ENCODE data around the gene ATG13. TPM values are rescaled to one million over a fixed set of nuclear protein-coding genes. Genes with fewer than 3 reads are reported as not detected.
"Not testable (repeated sequence)": the region's sequence is repeated elsewhere in the genome, so short reads cannot be mapped to it uniquely, and the experiment has no call there.

The ATG13 gene
- polyA plus RNA-seq, 1 donor (not counting 4 experiments of a cell fraction or from before 2014, with no cell fraction given) = 33.3 TPM

DNA sequence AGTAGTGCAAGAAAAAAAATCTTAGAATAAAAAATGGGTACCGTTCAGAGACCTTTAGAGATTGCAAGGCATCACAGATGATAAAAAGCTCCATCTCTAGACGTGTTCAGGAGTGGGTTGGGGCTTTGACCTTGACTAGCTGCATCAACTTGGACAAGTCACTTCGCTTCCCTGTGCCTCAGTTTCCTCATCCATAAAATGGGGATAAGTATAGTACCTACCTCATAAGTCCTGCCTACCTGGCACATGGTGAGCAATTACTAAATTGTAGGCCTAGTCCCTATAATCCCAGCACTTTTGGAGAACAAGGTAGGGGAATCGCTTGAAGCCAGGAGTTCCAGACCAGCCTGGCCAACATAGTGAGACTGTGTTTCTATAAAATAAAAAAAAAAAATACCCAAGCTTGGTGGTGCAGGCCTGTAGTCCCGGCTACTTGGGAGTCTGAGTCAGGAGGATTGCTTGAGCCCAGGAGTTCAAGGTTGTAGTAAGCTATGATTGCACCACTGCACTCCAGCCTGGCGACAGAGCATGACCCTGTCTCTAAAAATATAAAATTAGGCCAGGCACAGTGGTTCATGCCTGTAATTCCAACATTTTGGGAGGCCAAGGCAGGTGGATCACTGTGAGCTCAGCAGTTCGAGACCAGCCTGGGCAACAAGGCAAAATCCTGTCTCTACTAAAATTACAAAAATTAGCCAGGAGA, 95.7 kb downstream of the ATG13 start:
- peaks cover 0 to 1% of the 10 kb centered on the region in 2 experiments for H3K36me3 ChIP-seq (ENCODE audit: control insufficient read depth in 2 of 2, extremely low read depth in 1 of 2, insufficient read depth in 2 of 2, low read length in 2 of 2)
- no peaks in the 10 kb centered on the region for H3K9me3 ChIP-seq (ENCODE audit: control insufficient read depth, low read depth, low read length)
- no peak overlapping the region for H3K4me3 ChIP-seq (ENCODE audit: control insufficient read depth in 2 of 3, extremely low read depth in 1 of 3, insufficient read depth in 2 of 3, low read depth in 1 of 3, low read length in 3 of 3)
- dilution Hi-C loops (cut with MboI; ENCODE audit: extremely low pct_ligation_motif_present, low sequenced_read_pairs) = no loop called here
- H2AFZ ChIP-seq (ENCODE audit: control insufficient read depth, low read length) = no peak overlapping the region
- no peaks in the 10 kb centered on the region for H3K9me1 ChIP-seq (ENCODE audit: control insufficient read depth, extremely low read depth, insufficient read depth, low read length)
- no peaks in the 10 kb centered on the region for H4K20me1 ChIP-seq (ENCODE audit: control insufficient read depth, extremely low read depth, insufficient read depth, low read length)
- no peak overlapping the region for H3K4me2 ChIP-seq (ENCODE audit: control insufficient read depth, extremely low read depth, insufficient read depth, low read depth, low read length)
- FAIRE-seq (no peak), DNase-seq (ENCODE audit: low read depth, low spot score) (no peak)
- no peaks in the 10 kb centered on the region for H3K79me2 ChIP-seq (ENCODE audit: control insufficient read depth, insufficient read depth, low read length)
- TF ChIP-seq, protein P1, sequence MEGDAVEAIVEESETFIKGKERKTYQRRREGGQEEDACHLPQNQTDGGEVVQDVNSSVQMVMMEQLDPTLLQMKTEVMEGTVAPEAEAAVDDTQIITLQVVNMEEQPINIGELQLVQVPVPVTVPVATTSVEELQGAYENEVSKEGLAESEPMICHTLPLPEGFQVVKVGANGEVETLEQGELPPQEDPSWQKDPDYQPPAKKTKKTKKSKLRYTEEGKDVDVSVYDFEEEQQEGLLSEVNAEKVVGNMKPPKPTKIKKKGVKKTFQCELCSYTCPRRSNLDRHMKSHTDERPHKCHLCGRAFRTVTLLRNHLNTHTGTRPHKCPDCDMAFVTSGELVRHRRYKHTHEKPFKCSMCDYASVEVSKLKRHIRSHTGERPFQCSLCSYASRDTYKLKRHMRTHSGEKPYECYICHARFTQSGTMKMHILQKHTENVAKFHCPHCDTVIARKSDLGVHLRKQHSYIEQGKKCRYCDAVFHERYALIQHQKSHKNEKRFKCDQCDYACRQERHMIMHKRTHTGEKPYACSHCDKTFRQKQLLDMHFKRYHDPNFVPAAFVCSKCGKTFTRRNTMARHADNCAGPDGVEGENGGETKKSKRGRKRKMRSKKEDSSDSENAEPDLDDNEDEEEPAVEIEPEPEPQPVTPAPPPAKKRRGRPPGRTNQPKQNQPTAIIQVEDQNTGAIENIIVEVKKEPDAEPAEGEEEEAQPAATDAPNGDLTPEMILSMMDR (optimal IDR thresholded peaks at IDR 0.05 in 1 of 3, IDR thresholded peaks at IDR 0.05 in 1 of 3, conservative IDR thresholded peaks at IDR 0.05 in 1 of 3; ENCODE audit: extremely low read depth in 1 of 3, insufficient read depth in 2 of 3, low read length in 3 of 3) = no peak
- TF ChIP-seq EZH2 (IDR thresholded peaks at IDR 0.05; ENCODE audit: low read length) = no peak
- H3K9ac ChIP-seq (ENCODE audit: control insufficient read depth, extremely low read depth, insufficient read depth, low read length) = no peak overlapping the region
- peaks cover 7% of the 10 kb centered on the region for H3K4me1 ChIP-seq (ENCODE audit: control insufficient read depth, extremely low read depth, insufficient read depth, low read length)
- no peak overlapping the region for H3K27ac ChIP-seq (ENCODE audit: control insufficient read depth, insufficient read depth, low read length)
- H3K27me3 ChIP-seq (ENCODE audit: control insufficient read depth, extremely low read depth, insufficient read depth, low read length) = no peaks in the 10 kb centered on the region

DNA sequence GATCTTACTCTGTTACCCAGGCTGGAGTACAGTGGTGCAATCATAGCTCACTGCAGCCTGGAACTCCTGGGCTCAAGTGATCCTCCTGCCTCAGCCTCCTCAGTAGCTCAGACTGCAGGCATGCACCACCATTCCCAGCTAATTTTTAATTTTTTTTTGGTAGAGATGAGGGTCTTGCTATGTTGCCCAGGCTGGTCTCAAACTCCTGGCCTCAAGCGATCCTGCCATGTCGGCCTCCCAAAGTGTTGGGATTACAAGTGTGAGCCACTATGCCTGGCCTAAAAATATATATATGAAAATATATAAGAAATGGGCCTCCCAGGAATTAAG, 100.4 kb downstream of the ATG13 start:
- DNase-seq (ENCODE audit: low read depth, low spot score); H3K4me3 ChIP-seq (ENCODE audit: control insufficient read depth in 2 of 3, extremely low read depth in 1 of 3, insufficient read depth in 2 of 3, low read depth in 1 of 3, low read length in 3 of 3); H3K9me1 ChIP-seq (ENCODE audit: control insufficient read depth, extremely low read depth, insufficient read depth, low read length); H3K27me3 ChIP-seq (ENCODE audit: control insufficient read depth, extremely low read depth, insufficient read depth, low read length); H3K9ac ChIP-seq (ENCODE audit: control insufficient read depth, extremely low read depth, insufficient read depth, low read length); H3K36me3 ChIP-seq (ENCODE audit: control insufficient read depth in 2 of 2, extremely low read depth in 1 of 2, insufficient read depth in 2 of 2, low read length in 2 of 2); dilution Hi-C loops (cut with MboI; ENCODE audit: extremely low pct_ligation_motif_present, low sequenced_read_pairs); FAIRE-seq; H3K4me1 ChIP-seq (ENCODE audit: control insufficient read depth, extremely low read depth, insufficient read depth, low read length); H4K20me1 ChIP-seq (ENCODE audit: control insufficient read depth, extremely low read depth, insufficient read depth, low read length); H3K79me2 ChIP-seq (ENCODE audit: control insufficient read depth, insufficient read depth, low read length); H3K27ac ChIP-seq (ENCODE audit: control insufficient read depth, insufficient read depth, low read length); H3K9me3 ChIP-seq (ENCODE audit: control insufficient read depth, low read depth, low read length); H3K4me2 ChIP-seq (ENCODE audit: control insufficient read depth, extremely low read depth, insufficient read depth, low read depth, low read length): not testable (repeated sequence)
- peak overlapping the region; percentile 86 for H2AFZ ChIP-seq (ENCODE audit: control insufficient read depth, low read length)

All from keratinocyte (primary cell).